Transverse colon (tissue), 4 donors: Measurements from ENCODE around the gene VMP1.

Experiments
- EP300 ChIP-seq: sonication (generic); formaldehyde crosslinking; IDR thresholded peaks from one replicate; pipeline ENCODE4 v1.6.1; 2017; ENCODE audit warnings: antibody characterized with exemption, low read depth
- POLR2A ChIP-seq: fragments of 450-650 bp; IDR thresholded peaks from one replicate; pipeline ENCODE4 v1.6.1; 2016; ENCODE audit warnings: antibody characterized with exemption, mild to moderate bottlenecking, moderate library complexity
- POLR2AphosphoS5 ChIP-seq, 3 donors: sonication (generic); formaldehyde crosslinking; IDR thresholded peaks; one replicate each; pipeline ENCODE4 v1.6.1; 2016; ENCODE audit warnings: antibody characterized with exemption in 3 of 3
- TF ChIP-seq, protein P1 (sequence below), 5 experiments: fragments of 200-600 bp in 3 of 5; fragments of 450-650 bp in 2 of 5; sonication (generic) in 3 of 5; IDR thresholded peaks; 1 replicate in 2 of 5; 2 replicates in 3 of 5; pipeline ENCODE4 v1.5.1; 2016 to 2017; ENCODE audit warnings: antibody characterized with exemption in 5 of 5, inconsistent platforms in 3 of 5, mild to moderate bottlenecking in 2 of 5, moderate library complexity in 1 of 5

DNA sequence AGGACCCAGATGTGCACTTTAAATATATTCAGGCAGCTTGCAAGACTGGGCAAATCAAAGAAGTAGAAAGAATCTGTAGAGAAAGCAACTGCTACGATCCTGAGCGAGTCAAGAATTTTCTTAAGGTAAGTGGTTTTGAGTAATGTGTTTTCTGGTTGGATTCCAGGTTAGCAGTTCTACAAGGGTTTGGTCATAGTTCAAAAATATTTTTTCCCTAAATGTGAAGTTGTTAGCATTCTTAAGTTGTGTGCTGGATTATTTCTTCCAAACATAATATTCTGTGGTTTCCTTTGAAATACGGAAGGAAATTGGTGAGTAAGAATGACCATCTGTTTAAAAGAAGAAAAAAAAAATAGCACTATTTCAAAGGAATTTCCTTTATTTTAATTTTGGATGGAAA, 38.6 kb upstream of the VMP1 start:
- TF ChIP-seq, protein P1, sequence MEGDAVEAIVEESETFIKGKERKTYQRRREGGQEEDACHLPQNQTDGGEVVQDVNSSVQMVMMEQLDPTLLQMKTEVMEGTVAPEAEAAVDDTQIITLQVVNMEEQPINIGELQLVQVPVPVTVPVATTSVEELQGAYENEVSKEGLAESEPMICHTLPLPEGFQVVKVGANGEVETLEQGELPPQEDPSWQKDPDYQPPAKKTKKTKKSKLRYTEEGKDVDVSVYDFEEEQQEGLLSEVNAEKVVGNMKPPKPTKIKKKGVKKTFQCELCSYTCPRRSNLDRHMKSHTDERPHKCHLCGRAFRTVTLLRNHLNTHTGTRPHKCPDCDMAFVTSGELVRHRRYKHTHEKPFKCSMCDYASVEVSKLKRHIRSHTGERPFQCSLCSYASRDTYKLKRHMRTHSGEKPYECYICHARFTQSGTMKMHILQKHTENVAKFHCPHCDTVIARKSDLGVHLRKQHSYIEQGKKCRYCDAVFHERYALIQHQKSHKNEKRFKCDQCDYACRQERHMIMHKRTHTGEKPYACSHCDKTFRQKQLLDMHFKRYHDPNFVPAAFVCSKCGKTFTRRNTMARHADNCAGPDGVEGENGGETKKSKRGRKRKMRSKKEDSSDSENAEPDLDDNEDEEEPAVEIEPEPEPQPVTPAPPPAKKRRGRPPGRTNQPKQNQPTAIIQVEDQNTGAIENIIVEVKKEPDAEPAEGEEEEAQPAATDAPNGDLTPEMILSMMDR (IDR thresholded peaks at IDR 0.05) = no peak
- TF ChIP-seq POLR2A = no peak
- no peak for TF ChIP-seq EP300
- no peak for TF ChIP-seq POLR2AphosphoS5 (IDR thresholded peaks at IDR 0.05)
